Measurements from ENCODE around the gene PPFIA2.

DNA sequence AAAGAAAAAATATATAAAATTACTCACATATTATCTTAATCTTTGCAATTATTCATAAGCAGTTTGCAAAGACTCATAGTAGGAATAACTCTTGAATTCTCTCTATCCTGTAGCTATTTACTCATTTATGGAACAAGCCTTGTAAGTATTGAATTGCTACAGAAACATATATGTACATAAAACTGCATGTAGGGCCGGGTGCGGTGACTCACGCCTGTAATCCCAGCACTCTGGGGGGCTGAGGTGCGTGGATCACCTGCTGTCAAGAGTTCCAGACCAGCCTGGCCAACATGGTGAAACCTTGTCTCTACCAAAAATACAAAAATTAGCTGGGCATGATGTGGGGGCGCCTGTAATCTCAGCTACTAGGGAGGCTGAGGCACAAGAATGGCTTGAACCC, 286.2 kb downstream of the PPFIA2 start:
- TF ChIP-seq POLR2AphosphoS5 (IDR thresholded peaks at IDR 0.05) (no peak), TAF1 (IDR thresholded peaks at IDR 0.05; ENCODE audit: low read depth) (no peak), CTCF (IDR thresholded peaks at IDR 0.05; ENCODE audit: poor library complexity, severe bottlenecking) (no peak), RAD21 (conservative IDR thresholded peaks at IDR 0.05) (no peak), SMC3 (conservative IDR thresholded peaks at IDR 0.05; ENCODE audit: poor library complexity) (no peak), EZH2 (IDR thresholded peaks at IDR 0.05; ENCODE audit: borderline replicate concordance, insufficient read depth, low read length, poor library complexity, severe bottlenecking) (no peak), EP300 (conservative IDR thresholded peaks at IDR 0.05; ENCODE audit: poor library complexity, severe bottlenecking) (no peak)
- TF ChIP-seq, protein P1, sequence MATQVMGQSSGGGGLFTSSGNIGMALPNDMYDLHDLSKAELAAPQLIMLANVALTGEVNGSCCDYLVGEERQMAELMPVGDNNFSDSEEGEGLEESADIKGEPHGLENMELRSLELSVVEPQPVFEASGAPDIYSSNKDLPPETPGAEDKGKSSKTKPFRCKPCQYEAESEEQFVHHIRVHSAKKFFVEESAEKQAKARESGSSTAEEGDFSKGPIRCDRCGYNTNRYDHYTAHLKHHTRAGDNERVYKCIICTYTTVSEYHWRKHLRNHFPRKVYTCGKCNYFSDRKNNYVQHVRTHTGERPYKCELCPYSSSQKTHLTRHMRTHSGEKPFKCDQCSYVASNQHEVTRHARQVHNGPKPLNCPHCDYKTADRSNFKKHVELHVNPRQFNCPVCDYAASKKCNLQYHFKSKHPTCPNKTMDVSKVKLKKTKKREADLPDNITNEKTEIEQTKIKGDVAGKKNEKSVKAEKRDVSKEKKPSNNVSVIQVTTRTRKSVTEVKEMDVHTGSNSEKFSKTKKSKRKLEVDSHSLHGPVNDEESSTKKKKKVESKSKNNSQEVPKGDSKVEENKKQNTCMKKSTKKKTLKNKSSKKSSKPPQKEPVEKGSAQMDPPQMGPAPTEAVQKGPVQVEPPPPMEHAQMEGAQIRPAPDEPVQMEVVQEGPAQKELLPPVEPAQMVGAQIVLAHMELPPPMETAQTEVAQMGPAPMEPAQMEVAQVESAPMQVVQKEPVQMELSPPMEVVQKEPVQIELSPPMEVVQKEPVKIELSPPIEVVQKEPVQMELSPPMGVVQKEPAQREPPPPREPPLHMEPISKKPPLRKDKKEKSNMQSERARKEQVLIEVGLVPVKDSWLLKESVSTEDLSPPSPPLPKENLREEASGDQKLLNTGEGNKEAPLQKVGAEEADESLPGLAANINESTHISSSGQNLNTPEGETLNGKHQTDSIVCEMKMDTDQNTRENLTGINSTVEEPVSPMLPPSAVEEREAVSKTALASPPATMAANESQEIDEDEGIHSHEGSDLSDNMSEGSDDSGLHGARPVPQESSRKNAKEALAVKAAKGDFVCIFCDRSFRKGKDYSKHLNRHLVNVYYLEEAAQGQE (IDR thresholded peaks at IDR 0.05; ENCODE audit: borderline replicate concordance): no peak

Measured in neural cell (in vitro differentiated cells).